HK-2 (cell line): ENCODE measurements around the gene S100A6.

ENCODE experiments used
- DNase-seq: peaks from one replicate; pipeline ENCODE4 v3.0.0-alpha.2; 2018; ENCODE audit not compliant: unreplicated experiment

Gene S100A6

GRCh38 chr1:153503766-153504165 is 32.0 kb downstream of the S100A6 start:
- DNase-seq: no peak

- DNase-seq: no peak
Measured at GRCh38 chr1:153498746-153499145, 37.0 kb downstream of the S100A6 start.

- DNase-seq: no peak
Measured at GRCh38 chr1:153495536-153495935, 40.3 kb downstream of the S100A6 start.

- peak; percentile 69 for DNase-seq
Measured at GRCh38 chr1:153494976-153495535, 40.7 kb downstream of the S100A6 start.

- no peak for DNase-seq
Measured at GRCh38 chr1:153493343-153493960, 42.3 kb downstream of the S100A6 start.

GRCh38 chr1:153490272-153491051 is 45.3 kb downstream of the S100A6 start:
- DNase-seq: peak; percentile 26

GRCh38 chr1:153488731-153489130 is 47.1 kb downstream of the S100A6 start:
- DNase-seq: no peak

GRCh38 chr1:153487707-153488106 is 48.1 kb downstream of the S100A6 start:
- DNase-seq: no peak

- no peak for DNase-seq
Measured at GRCh38 chr1:153485863-153486262, 49.9 kb downstream of the S100A6 start.
